Hematopoietic multipotent progenitor cell treated with erythropoietin and hydrocortisone succinate and interleukin-3 and kit ligand, for 17 days (in vitro differentiated cells): ENCODE data around the gene C1orf185.
"Not testable (repeated sequence)": the region's sequence is repeated elsewhere in the genome, so short reads cannot be mapped to it uniquely, and the experiment has no call there.

ENCODE experiments used
- DNase-seq: peaks from one replicate; pipeline ENCODE4 v3.0.0-alpha.2; 2015; ENCODE audit warnings: low spot score

C1orf185 gene

DNA sequence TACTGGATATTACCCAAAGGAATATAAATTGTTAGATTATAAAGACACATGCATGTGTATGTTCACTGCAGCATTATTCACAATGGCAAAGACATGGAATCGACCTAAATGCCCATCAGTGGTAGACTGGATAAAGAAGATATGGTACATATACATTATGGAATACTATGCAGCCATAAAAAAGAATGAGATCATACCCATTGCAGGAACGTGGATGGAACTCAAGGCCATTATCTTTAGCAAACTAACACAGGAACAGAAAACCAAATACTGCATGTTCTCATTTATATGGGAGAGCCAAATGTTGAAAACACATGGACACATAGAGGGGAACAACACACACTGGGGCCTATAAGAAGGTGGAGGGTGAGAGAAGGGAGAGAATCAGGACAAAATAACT, 35.7 kb downstream of the C1orf185 start:
- not testable (repeated sequence) for DNase-seq

DNA sequence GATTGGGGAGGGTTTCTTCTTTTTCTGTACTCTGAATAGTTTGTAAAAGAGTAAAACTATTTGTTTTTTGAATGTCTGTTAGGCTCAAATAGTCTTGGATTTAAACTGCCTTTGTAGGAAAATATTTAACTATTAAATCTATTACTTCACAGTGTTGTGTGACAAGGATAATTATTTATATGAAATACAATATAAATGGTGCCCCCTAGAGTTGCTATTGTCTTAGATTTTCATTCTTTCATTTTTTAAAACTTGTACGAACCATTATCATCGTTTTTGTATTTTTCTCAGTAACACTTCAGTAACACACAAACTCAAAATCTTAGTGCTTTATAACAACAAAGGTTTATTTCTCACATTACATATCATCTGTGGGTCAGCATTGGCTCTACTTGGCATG, 37.4 kb downstream of the C1orf185 start:
- DNase-seq: no peak

- no peak for DNase-seq
Measured at GRCh38 chr1:51147394-51147793, 45.4 kb downstream of the C1orf185 start.

DNA sequence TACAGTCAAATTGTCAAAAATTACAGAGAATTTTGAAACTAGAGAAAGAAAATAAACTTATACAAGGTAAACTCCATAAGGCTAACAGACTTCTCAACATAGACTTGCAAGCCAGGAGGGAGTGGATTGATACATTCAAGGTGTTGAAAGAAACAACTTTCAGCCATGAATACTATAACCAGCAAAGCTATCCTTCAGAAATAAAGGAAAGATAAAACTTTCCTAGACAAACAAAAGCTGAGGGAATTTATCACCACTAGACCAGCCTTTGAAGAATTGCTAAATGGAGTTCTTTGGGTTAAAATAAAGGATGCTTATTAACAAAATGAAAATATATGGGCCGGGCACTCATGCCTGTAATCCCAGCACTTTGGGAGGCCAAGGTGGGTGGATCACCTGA, 52.7 kb downstream of the C1orf185 start:
- no peak for DNase-seq

DNA sequence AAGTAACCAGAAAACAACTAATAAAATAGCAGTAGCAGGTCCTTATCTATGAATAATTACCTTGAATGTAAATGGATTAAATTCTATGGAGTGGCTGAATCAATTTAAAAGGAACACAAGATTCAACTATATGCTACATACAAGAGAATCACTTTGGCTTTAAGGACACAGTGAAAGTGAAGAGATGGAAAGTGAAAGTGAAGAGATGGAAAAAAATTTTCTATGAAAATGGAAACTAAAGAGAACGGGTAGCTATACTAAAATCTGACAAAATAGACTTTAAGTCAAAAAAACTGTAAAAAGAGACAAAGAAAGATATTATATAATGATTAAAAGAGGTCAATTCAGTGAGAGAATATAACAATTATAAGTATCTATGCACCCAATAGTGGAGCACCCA, 54.7 kb downstream of the C1orf185 start:
- DNase-seq: no peak

DNA sequence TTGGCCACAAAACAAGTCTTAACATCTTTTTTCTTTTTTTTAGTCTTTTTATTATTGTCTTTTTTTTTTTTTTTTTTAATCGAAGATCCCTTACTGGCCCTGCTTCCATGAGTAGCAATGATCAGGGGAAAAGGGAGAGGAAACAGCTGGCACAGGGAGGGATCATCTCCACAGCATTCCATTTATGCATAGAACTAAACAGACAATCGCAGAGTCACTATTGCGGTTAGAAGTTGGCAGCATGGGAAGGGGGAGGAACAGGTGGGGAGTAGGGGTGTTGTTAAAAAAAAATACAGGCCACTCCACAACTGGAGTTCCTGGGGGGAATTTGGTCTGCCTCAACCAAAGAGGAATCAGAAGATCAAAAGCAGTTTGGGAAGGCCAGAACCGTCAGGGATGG, 55.4 kb downstream of the C1orf185 start:
- no peak for DNase-seq

GRCh38 chr1:51158263-51158662, 56.2 kb downstream of the C1orf185 start:
- DNase-seq: no peak

DNA sequence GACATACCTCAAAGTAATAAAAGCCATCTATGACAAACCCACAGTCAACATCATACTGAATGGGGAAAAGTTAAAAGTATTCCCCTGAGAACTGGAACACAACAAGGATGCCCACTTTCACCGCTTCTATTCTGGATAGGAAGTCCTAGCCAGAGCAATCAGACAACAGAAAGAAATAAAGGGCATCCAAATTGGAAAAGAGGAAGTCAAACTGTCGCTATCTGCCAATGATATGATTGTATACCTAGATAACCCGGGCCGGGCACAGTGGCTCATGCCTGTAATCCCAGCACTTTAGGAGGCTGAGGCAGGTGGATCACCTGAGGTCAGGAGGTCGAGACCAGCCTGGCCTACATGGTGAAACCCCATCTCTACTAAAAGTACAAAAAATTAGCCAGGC, 60.5 kb downstream of the C1orf185 start:
- not testable (repeated sequence) for DNase-seq

GRCh38 chr1:51165540-51165939, 63.5 kb downstream of the C1orf185 start:
- DNase-seq: no peak

- no peak for DNase-seq
Measured at GRCh38 chr1:51168266-51168845, 66.3 kb downstream of the C1orf185 start.

DNA sequence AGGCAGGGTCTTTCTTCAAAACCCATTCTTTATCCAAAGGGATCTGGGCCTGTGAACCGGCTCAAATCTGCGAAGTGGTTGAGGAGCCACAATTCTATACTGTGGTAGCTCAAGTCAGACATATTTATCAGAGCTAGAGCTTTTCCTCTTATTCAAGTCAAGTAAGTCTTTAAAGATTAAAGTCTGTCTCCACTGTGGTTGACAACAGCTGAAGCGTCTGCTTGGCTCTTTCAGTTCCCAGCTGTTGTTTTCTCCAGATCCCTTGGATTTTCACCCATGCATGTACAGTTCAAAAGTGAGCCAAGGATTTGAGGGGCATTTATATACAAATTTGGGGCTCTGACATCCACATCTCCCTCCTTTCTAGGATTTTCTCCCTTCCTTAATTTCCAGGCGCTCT, 66.9 kb downstream of the C1orf185 start:
- no peak for DNase-seq

DNA sequence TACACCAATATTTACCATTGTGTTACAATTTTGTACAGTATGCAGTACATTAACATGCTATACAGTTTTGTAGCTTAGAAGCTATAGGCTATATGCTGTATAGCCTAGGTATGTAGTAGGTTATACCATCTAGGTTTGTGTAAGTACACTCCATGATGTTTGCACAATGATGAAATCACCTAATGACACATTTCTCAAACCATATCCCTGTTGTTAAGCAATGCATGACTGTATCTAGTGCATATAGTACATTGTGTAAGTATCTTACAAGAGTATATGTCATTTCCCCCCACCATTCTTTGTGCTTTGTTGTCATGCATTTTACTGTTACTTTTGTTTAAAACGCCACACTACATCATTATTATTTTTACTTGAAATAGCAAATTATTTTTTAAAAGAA, 68.3 kb downstream of the C1orf185 start:
- DNase-seq: no peak

DNA sequence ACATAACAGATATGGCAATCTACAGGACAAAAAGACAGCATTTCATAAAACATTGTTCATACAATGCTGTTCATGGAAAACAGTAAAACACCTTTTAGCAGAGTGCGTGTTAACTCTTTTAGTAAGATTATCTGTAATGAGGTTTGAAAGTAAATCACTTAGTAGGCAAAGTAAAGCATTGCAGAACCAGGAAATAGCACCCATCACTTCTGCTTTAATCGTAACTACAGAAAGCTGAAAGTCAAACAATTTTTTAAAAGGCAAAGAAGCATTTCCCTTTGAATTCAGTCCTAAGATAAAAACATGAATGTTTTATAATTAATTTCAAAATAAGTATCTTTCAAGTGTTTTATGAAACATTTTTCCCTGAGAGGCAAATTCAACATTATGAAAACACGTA, 70.8 kb downstream of the C1orf185 start:
- no peak for DNase-seq

DNA sequence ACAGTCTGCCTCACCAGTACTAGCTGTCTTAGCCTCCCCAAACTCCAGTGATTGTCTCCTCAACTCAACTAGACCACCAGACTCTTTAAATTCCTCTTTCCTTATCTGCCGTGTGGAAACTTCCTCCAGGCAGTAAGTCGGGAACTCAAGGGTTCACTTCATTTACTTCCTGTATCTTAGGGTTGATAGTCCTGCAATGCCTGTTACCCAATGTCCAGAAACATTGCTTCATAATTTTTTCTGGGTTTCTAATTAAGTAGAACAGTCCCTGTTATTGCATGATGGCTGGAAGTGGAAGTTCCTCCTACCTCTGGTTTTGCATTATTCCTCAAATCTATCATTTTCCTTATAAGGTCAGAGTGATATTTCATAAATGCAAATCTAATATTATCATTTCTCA, 73.2 kb downstream of the C1orf185 start:
- no peak for DNase-seq

DNA sequence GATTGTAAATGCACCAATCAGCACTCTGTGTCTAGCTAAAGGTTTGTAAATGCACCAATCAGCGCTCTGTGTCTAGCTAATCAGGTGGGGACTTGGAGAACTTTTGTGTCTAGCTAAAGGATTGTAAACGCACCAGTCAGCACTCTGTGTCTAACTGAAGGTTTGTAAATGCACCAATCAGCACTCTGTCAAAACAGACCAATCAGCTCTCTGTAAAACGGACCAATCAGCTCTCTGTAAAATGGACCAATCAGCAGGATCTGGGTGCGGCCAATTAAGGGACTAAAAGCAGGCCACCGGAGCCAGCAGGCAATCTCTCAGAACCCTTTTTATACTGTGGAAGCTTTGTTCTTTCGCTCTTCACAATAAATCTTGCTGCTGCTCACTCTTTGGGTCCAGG, 76.0 kb downstream of the C1orf185 start:
- not testable (repeated sequence) for DNase-seq

- no peak for DNase-seq
Measured at GRCh38 chr1:51188230-51188629, 86.2 kb downstream of the C1orf185 start.

GRCh38 chr1:51189421-51190073, 87.5 kb downstream of the C1orf185 start:
- peak; percentile 73 for DNase-seq

- no peak for DNase-seq
Measured at GRCh38 chr1:51190961-51191360, 88.9 kb downstream of the C1orf185 start.

DNA sequence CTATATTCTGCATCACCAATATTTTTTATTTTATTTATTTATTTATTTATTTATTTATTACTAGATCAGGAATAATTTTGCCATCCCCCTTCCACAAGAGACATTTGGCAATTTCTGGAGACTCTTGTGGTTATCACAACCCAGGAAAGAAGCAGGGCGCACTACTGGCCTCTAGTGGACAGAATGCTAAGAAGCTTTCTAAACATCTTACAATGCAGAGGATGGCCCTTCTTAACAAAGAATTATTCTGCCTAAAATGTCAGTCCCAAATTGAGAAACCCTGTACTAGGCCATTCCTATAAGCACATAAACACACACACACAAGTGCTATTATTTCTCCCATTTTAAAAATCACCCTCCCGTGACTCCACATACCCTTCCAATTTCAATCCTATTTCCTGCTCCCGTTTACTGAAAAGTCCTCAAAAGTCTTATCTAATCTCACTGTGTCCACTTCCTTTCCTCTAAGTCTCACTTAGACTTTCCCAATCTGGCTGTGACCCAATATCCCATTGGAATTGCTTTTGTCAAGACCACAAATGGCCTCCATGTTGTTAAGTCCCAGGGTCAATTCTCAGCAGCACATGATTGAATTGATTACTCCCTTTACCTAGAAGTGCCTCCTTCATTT, 90.3 kb downstream of the C1orf185 start:
- DNase-seq: peak; percentile 81

DNA sequence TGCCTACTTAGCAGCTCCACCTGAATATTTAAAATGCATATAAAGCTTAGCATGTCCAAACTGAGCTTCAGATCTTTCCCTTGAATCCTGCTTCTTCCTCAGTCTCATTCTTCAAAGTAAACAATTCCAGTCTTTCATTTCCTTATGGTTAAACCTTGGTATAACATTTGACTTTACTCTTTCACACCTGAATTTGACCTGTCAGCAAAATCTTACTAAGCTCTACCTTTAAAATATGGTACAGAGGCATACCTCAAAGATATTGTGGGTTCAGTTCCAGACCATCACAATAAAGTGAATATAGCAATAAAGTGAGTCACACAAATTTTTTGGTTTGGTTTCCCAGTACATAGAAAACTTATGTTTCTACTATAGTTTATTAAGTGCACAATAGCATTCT, 91.5 kb downstream of the C1orf185 start:
- DNase-seq: no peak
